Measurements from ENCODE around the gene SLC23A2.
A peak's percentile ranks its signal among the peaks of the same experiment; 100 is the strongest.

The SLC23A2 gene

DNA sequence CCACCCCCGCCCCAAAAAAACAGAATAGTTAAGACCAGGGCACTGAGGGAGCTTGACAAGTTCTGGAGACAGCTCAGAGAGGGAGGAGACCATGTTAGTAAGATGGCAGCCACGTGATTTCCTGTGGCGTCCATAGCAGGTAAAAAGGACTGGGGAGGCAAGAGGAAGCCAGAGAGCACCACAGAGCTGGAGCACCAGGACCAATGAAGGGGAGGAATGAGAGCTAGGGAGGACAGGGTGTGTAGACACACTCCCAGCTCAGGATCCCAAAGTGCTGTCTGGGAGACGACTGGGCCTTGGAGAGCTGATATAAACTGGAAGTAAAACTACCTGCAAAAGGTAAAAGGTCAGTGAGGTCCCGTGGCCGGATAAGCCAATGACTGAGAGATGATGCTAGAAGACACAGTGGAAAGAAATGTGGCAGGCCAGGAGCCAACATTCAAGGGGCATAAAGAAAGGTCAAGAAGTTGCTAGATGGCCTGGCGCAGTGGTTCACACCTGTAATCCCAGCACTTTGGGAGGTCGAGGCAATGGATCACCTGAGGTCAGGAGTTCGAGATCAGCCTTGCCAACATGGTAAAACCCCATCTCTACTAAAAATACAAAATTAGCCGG, 39.0 kb downstream of the SLC23A2 start:
- no peak for DNase-seq

DNA sequence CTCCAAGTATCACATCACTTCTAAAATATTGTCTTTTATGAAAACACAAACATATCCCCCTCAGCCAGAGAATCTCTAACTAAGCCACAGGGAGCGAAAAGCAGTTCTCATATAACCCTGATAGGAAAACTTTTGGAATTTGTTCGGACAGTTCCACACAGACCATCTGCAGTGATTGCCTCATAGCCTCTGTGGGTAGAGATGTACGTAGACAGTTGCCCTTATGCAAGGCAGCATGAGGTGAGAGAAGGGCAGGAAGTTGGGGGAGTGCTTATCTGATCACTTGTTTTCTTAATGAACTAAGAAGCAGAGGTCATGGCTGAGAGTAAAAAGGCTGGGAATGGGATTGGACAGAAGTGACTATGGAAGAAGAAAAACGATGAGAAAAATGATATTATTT, 39.6 kb downstream of the SLC23A2 start:
- no peak for DNase-seq

DNA sequence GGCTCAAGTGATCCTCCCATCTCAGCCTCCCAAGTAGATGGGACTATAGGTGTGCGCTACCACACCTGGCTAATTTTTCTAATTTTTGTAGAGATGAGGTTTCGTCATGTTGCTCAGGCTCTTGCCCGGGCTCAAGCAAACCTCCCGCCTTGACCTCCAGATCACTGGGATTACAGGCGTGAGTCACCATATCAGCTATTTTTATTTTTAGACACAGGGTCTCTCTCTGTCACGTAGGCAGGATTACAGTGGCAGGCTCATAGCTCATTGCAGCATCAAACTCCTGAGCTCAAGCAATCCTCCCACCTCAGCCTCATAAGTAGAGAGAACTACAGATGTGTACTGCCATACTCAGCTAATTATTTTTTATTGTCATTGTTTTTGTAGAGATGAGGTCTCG, 41.7 kb downstream of the SLC23A2 start:
- no peak for DNase-seq

DNA sequence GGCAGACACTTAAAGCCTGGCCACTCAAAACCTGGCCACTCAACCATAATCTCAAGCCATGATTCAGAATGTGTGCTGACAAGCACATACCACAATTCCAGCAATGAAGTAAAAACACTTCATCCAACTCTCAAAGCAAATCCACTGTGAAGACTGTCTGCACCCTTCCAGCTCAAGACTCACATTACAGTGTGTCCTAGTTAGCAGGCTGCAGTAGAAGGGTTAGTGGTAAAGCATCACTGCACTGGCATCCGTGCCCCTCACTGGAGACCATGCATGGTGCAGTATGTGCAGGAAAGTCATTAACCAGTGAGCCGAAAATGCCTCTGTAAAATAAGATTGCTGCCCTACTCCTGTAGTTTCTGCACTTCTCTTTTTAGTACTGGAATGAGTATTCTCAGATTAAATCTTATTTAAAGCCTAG, 43.4 kb downstream of the SLC23A2 start:
- DNase-seq, result no peak

DNA sequence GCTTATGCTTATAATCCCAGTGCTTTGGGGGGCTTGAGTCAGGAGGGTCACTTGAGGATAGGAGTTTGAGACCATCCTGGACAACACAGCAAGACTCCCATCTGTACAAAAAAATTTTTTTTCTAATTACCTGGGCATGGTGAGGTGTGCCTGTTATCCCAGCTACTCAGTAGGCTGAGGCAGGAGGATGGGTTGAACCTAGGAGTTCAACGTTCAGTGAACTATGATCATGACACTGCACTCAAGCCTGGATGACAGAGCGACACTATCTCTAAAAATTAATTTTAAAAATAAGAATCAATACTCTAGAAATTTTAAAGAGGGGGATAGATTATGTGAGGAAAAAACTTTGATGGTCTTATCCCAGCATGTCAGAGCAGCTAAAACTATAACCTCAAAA, 44.1 kb downstream of the SLC23A2 start:
- no peak for DNase-seq

DNA sequence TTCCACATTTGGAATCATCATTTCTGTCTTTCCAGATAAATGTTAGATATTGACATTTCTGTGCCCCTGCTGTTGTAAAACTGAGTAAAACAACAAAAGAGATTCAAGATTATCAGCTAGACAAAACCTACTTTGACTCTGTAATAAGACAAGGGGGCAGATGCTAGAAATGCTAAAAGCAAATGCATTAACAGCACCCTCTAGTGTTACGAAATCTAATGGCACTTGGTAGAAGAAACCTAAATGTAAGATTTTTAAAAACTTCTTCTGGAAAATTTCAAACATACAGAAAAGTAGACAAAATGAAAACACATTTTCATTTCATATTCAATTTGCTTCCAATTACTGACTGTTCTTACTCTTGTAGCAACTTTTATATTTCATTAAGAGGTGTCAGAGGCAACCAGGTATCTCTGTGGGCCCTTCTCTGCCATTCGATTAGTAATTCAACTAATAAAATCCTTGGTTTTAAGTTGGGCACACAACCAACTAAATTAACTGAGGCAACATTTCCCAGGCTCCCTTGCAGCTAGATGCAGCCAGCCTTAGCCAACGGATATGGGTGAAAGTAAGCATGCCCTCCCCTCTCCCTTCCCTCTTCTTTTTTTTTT, 45.0 kb downstream of the SLC23A2 start:
- DNase-seq, result peak; percentile 63

DNA sequence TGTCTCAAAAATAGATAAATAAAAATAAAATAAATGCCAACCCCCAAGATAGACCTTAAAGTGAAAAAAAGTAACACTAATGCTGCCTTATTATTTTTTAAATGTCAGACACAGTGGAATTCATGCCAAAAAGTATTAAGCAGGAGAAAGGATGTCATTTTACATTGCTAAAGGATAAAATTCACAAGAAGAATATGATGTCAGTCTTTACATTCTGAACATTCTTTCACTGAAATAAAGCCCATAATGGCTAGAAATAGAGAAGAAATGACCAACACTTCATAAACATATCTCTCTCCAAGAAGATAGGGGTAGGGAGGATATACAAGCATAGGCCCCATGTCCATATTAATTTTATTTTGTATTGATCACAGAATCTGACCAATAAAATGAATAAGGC, 47.4 kb downstream of the SLC23A2 start:
- no peak for DNase-seq

DNA sequence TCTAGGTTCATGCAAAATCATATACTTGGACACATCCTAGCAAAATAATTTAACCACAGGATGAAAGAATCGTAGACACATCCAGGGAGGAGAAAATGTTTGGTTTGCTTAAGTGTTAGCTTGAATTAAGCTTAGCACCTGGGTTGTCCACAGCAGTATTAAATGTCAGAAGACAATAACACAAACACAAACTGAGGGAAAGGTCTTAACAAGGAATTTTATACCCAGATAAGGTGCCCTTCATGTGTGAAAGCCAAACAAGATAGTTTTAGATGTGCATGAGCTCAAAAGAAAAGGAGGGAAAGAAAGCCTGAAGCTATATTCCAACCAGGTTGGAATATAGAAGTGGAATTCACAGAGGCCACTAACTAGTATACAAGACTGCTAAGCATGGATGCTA, 49.1 kb downstream of the SLC23A2 start:
- DNase-seq, result no peak

DNA sequence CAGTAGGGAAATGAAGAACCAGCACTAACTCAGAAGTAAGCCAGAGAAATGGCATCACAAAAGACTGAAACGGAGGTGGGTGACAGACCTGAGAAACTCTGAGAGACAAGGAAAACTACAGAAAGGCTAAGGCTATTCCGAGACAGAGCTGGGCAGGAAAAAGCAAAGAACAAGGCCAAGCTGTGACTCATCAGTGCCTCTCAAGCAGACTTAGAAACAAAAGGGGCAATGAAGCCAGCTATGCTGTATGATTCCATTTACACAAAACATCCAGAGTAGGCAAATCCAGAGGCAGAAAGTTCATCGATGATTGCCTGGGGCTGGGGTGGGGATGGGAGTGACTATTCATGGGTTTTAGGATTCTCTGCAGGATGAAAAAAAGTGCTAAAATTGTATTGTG, 50.0 kb downstream of the SLC23A2 start:
- no peak for DNase-seq

DNA sequence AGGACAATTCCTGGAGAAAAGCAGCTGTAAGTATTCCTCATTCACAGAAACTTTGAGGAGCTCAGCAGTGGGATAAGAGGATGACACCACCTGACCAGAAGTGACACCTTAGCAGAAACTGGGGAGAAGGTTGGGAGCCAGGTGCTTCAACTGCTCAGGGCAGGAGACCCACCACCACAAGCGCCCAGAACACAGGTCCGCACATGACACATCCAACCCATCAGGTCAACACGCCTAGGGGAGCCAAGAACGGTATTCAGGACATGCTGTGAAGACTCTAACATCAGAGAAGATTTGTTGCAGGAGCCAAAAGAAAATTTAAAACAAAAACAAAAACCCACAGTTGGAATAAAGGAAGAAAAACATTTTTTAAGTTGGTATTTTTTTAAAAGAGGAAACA, 50.5 kb downstream of the SLC23A2 start:
- no peak for DNase-seq

DNA sequence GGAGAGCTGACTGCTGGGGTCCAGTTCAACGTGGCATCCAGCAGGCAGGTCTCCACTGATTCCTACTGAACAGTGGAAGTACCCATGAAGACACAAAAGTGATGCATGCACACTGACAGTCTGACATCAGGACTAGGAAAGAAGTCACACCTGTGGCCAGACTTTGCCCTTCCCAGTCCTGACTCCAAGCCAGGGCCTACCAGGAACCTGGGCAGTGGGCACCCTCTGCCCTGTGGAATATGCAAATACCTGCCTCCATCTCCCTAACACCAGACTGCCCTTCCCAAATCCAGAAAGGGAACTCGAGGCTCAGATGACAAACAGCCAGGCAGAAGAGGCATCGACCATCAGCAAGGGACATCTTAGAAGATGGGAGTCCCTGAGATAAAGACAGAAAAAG, 50.9 kb downstream of the SLC23A2 start:
- no peak for DNase-seq

DNA sequence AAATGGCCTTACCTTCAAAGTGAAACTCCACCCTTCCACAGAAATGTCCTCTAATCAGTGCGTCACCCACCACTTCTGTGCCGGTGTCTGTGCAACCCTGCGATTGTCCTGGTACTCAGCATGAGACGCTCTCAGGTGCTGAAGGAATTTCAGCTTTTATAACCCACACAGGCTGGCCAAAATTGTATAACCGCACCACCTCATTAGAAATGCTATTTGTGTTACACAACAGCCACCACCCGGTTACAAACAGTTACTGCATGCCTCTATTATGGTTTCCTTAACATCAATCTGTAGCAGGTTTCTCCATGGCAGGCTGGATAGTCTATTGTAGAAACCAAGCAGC, 51.5 kb downstream of the SLC23A2 start:
- no peak for DNase-seq

DNA sequence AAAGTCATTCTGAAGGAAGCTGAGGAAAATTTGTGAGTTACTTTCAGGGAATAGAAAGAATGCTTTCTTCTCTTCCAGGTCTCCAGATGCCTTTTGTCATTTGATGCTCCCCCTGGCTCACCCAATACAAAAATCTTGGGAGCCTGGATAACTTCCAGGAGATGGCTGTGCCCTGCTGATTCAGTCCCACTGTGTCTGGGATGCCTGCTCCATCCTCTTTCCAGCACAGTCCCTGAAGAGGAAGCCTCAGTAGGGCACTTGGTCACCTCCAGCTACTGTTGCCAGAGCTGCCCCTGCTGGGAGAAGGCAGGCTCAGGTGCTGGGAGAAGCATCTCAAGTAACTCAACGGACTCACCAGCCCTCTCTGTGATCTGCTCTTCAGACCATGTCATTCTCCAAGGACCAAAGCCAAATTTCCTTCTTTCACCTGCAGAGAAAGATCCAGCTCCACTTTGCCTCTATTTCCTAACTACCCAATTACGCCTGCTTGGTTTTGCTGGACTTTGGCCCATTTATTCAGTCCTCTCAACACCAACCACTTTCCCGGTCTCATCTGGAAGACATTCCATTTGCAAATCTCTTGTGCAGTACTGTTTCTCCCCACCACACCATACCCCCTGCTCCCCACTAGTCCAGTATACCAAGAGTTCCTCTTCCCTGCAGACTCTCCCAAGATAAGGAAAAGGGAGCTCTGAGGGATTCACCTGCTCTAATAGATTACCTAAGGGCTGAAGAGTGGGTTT, 53.3 kb downstream of the SLC23A2 start:
- no peak for DNase-seq

DNA sequence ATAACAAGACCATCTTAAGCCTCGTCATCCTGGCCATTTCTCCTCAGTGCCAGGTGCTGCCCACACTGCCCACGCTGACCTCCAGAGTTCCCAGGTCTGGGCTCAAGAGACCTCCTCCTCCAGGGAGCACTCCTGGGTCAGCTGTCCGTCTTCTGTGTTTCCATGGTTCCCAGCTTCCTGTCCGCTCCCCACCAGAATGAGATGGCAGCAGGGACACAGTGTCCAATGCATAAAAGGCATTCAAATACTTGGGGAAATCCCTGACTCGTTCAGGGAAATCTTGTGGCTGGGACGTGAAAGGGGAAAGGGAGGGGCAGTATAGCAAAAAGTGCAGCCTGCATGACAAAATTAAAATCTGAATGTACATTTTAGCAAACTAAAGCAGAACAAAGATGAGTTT, 54.3 kb downstream of the SLC23A2 start:
- no peak for DNase-seq

DNA sequence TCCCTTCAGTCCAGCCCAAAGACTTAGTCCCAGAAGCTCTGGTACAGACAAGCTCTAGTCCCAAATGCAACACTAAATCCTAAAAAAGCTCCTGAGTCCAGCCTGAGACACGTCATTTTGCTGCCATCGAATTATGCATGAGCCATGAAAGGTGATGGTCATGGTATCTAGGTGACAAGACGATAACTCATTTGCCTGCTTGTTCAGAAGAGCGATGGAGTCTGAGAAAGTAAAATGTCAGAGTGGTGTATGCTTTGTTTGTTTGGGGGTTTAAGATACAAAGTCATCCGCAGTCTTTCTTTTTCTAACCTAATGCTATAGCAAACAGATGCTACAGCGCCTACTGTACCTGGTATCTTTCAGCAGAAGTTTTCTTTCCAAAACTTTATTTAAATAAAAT, 54.7 kb downstream of the SLC23A2 start:
- no peak for DNase-seq

DNA sequence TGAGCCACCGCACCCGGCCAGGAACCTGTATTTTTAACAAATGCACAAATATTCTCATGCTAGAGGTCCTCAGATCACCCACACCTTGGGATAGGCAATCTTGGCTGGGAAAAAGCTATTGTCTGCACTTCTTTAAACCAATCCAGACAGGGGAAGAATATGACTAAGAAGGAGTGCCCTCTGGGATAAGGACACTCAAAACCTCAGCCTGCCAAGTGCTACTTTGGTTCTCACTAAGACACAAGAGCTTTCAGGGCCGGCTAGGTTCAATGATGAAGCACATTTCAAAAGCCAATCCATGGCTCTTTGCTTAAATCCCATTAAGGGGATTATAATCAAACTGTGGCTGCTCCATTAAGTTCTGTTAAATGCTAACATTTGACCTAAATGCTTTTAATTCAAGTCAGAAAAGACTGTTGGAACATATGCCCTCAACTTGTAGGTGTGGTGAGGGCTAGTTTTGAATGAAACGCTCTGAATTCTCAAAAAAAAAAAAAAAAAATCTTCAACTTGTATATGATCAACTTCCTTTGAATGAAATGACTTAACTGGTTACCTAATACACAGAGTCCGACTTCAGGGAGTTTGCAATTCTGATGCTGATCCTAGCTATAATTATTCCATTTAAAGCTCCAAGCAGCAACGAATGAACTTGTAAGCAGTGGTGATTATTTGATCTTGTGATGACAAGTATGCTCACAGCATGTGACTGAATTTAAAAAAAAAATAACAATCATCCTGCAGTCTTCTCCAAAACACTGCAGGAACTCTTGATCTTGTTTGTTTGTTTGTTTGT, 56.6 kb downstream of the SLC23A2 start:
- no peak for DNase-seq

DNA sequence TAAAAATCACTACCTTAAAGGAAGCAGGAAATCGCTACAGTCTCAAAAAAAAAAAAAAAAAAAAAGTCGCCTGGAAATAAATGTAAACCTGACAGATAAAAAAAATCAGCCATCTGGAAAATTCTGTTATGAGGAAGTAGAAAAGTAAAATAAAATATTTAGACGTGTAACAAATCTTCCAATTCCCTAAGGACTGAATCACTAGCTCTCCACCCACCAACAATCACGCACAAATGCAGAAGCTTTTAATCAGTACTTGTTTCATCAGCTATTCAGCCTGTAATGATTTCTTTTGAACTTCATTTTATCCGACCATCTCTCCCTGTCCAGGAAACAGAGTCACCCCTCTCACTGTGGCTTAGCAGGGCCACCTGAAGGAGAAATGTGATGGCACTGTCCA, 59.0 kb downstream of the SLC23A2 start:
- no peak for DNase-seq

DNA sequence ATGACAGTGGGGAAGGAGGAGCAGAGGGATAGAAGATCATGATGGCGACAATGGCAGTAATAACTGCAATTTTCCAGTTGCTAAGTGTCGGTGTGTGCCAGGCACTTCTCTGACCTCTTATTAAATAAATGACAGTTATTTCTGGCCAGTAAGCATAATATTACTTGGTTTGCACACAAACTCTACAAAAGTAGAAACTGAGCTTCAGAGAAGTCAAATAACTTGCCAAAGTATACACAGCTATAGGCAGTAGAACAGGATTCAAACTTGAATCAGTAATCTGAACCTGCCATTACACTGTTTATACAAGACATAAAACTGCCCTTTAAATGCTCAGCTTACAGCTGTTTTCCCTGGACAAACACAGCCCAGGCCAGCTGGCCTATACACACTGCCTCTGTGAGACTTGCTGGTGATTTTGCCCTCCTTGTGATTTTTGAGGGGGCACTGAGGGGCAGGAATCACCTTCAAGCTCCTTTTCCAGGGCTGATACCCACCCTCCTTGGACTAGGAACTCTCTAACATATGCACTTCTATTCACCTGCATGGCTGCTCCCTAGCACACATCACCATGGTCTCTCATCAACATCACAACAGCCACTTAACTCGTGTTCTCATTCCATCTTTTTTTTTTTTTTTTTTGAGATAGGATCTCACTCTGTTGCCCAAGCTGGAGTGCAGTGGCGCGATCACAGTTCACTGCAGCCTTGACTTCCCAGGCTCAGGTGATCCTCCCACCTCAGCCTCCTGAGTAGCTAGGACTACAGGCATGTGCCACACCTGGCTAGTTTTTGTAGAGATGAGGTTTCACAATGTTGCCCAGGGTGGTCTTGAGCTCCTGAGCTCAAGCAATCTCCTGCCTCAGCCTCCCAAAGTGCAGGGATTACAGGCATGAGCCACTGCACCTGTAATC, 63.6 kb downstream of the SLC23A2 start:
- DNase-seq, result peak; percentile 90

DNA sequence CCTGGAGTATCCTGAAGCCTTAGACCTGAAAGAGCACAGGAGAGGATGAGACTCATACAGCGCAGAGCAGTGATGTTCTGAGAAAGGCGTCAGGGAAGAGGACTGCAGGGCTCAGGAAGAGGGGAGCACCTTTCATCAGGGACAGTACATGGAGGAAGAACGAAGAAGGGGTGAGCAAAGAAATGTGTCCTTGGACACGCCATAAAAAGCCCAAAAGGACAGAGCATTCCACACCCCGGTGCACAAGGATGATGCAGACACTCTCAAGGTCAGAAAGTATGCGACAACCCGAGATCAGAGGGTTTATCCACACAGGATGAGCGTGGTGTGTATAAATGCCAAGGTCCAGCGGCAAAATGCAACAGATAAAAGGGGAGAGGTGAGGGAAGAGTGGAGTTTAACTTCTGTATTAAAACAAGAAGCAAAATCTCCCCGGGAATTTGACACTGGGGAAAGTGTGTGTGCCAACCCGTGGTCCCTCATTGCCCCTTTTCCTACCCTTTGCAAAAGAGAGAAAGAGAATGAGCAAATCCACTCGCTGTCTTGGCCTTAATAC, 64.4 kb downstream of the SLC23A2 start:
- DNase-seq, result no peak

DNA sequence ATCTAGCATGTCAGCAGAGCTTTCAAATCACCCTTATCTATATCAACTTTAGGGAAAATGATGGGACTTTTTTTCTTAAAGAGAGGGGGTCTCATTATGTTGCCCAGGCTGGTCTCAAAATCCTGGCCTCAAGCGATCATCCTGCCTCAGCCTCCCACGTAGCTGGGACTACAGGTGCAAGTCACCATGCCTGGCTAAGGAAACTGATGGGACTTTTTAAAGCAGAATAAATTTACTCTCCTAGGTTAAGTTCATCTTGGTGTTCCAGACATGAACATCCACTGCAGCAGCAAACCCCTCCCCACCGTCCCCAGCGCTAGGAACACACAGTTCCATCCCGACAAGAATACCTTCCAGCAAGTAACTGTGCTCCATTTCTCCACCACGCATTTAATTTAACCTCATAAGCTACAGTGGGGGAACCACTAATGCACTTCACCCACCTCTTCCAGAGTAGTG, 64.9 kb downstream of the SLC23A2 start:
- DNase-seq, result no peak

DNA sequence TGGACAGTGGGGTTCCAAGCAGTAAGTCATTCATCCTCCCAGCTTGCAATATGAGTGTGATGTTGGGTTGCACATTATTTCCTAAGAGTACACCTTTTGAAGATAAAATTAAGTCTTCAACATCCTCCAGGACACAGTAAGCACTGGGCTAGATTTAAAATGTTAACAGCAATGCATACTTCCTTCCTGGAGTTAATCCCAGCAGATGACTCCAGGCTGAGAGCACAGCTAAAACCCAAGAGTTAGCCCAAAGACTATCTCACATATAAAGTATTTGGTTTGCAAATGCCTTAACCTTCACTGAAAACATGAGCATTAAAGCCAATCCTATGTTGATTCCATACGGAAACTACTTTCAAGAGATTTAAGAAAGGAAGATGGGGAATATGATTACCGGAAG, 69.2 kb downstream of the SLC23A2 start:
- no peak for DNase-seq

DNA sequence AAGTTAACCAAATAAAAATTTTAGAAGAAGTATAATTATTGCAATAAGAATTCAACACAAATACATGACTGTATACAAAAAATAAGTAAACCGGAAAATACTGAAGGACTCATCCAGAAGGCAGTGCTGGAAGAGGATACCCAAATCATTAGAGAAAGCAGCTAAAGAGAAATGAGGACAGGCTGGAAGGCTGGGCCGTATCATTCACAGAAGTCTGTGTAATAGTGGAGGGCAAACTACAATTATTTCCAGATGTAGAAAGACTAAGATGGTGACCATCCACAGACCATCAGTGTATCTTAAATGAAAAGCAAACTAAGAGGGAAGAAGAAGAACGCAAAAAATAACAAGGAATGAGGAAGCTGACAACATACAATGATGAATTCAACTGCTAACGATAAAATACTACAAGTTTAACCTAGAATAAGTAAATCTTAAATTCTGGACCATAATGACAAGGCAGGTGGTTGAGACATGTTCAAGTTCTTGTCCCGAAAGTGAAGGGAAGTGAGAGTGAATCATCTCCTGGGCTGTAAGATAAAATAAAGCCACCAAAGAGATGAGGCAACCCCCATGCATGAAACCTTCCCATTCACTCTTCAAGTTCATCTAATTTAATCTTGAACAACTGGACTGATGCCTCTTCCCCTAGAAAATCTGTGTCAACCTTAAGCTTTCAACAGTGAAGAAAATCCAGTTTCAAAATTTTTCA, 71.5 kb downstream of the SLC23A2 start:
- DNase-seq, result no peak
